Mucosa of gallbladder (tissue), 1 donor: Measurements from ENCODE around the gene HYLS1. TPM values are rescaled to one million over a fixed set of nuclear protein-coding genes. Genes with fewer than 3 reads are reported as not detected.

ENCODE experiments used
- DNase-seq: peaks from one replicate; pipeline ENCODE4 v3.0.0-alpha.2; 2020; ENCODE audit warnings: low spot score
- total RNA-seq: library from RNA; stranded (reverse); gene quantifications from one replicate; pipeline ENCODE4 v1.2.1, GENCODE V29; 2021
- donor health status: DM: no; HTN: no; CAD: no.

HYLS1 gene
- total RNA-seq, 1 donor from 2014 or later, result 4.8 TPM

GRCh38 chr11:125932301-125932700 is 44.8 kb downstream of the HYLS1 start:
- no peak for DNase-seq

GRCh38 chr11:125933030-125933813 is 45.8 kb downstream of the HYLS1 start:
- DNase-seq, result no peak

GRCh38 chr11:125934473-125934872 is 47.0 kb downstream of the HYLS1 start:
- no peak for DNase-seq

GRCh38 chr11:125935056-125935455 is 47.6 kb downstream of the HYLS1 start:
- no peak for DNase-seq

- no peak for DNase-seq
These were observed 48.2 kb downstream of the HYLS1 start for GRCh38 chr11:125935618-125936199.

GRCh38 chr11:125938418-125938817 is 51.0 kb downstream of the HYLS1 start:
- DNase-seq, result no peak

- DNase-seq, result no peak
These were observed 51.6 kb downstream of the HYLS1 start for GRCh38 chr11:125939081-125939521.

- no peak for DNase-seq
These were observed 52.7 kb downstream of the HYLS1 start for GRCh38 chr11:125940145-125940544.

- DNase-seq, result no peak
These were observed 53.8 kb downstream of the HYLS1 start for GRCh38 chr11:125941267-125941618.

- peak; percentile 34 for DNase-seq
These were observed 54.4 kb downstream of the HYLS1 start for GRCh38 chr11:125941619-125942611.

GRCh38 chr11:125942771-125943428 is 55.4 kb downstream of the HYLS1 start:
- DNase-seq, result no peak

- DNase-seq, result no peak
These were observed 56.3 kb downstream of the HYLS1 start for GRCh38 chr11:125943661-125944349.

- no peak for DNase-seq
These were observed 57.0 kb downstream of the HYLS1 start for GRCh38 chr11:125944350-125945010.

- peak; percentile 9 for DNase-seq
These were observed 57.7 kb downstream of the HYLS1 start for GRCh38 chr11:125945011-125945796.

GRCh38 chr11:125945797-125946520 is 58.5 kb downstream of the HYLS1 start, which contains the start of gene VSIG10L2:
TSS of gene VSIG10L2 (plus strand) at chr11:125946044. CDS start at chr11:125946056, 12 bp downstream.
- DNase-seq, result peak; percentile 5

- DNase-seq, result no peak
These were observed 59.4 kb downstream of the HYLS1 start for GRCh38 chr11:125946712-125947418.

GRCh38 chr11:125947419-125948277 is 60.2 kb downstream of the HYLS1 start:
- DNase-seq, result no peak
